HG02885 (cell line): ENCODE data around the gene FCN2.

Experiments
- ATAC-seq: cut with Tn5 transposase; IDR thresholded peaks from one replicate; pipeline ENCODE4 v1.9.1; 2021; ENCODE audit warnings: mild to moderate bottlenecking; ENCODE audit not compliant: unreplicated experiment, poor library complexity

The FCN2 gene

DNA sequence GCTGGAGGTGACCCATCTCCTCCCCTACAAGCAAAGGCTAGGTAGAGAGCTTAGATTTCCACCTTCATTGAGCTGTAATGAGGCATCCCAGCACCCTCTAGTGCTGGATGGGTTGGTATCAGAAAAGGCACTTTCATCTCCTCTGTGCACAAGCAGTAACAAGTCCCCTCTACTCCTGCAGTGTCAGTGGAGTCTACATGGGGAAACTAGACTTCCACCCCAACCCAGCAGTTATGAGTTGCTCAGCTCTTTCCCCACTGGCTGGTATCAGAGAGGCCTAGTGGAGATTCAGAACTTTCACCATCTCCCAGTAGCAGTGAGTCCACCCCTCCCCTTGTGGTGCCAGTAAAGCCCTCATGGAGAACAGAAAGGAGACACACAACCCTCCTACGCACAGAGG is 19.2 kb downstream of the FCN2 start:
- no peak for ATAC-seq

DNA sequence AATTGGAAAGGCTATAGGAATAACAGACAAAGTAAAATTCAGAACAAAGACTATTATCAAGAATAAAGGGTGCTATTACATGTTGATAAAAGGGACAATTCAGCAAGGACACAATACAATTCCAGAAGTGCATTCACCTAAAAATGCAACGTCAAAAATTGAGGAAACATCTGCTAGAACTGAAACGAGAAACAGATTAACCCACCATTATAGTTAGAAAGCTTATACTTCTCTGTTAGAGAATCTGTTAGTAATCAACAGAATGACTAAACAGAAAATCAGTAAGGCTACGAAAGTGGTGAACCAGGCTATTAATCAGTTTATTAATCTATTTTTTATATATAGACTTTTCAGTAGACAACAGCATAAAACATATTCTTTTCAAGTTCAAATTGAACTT is 22.3 kb downstream of the FCN2 start:
- no peak for ATAC-seq

DNA sequence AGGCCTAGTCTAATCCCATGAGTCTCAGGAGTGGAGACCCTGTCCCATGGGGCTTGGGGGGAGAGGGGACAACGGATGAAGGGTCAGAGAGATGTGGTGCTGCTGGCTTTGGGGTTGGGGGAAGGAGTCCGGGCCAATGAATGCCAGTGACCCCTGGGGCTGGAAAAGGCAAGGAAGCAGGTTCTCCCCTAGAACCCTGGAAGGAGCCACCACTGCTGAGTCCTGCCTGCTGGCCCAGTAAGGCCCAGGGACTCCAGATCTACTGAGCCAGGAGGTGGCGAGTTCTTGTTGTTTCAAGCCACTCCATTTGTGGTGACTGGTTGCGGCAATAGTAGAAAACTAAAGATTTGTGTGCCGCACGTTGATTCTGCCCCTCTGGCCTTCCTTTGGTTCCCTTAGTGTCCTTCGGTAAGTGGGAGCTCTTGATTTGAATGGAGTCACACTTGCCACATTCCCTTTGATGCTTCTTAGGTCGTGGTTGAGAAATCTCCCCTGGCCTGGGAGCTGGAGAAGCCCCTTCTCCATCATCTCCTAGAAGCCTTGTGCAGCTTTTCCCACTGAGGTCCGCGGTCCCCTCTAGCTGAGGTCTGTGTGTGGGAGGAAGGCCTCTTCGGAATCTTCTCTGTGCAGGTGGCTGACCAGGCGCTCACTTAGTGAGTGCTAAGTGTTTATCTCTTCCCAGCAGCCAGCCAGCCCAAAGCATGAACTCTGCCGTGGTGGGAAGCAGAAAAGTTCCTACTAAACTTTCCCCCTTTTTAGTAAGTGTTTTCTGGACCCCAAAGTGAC is 28.1 kb downstream of the FCN2 start:
- no peak for ATAC-seq

DNA sequence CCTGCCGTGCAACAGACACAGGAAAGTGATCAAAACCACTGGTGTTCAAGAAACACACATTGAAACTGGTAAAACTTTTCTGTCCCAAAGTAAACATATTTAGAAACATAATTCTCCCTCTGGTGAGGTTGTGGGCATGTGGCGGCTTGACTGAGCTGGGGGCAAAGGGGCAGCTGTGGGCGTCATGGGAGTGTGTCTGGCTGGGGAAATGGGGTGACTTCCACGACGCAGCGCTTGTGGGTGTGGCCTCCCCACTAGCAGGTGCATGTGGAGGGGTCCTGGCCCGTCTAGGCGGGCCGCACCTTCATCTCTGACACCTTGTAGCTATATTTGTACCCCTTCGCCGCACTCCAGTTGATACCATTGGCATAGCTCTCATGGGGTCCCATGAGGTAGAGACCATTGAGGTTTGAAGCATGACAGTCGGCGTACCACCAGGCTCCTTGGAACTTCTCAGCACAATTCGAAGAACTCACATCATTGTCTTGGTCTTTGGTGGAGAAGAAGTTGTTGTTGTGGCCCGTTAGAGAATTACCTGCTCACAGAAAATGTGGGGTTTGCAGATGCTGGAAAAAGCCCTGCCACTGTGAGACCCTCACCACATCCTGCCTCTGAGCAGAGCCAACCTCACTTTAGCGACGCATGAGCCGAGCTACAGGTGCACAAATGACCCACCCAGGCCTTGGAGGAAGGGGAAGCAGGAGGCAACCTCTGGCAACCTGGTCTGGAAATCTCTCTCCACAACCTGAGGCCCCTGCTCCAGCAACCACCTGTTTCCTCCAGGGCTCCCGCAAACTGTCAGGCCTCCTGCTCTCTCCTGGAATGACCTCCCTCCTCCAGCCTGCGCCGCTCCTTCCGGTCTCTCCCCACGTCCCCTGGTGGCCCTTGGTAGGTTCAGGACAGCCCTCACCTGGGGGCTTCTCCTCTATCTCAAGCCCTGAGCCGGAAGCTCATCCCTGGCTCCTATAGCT is 29.2 kb downstream of the FCN2 start:
- no peak for ATAC-seq

DNA sequence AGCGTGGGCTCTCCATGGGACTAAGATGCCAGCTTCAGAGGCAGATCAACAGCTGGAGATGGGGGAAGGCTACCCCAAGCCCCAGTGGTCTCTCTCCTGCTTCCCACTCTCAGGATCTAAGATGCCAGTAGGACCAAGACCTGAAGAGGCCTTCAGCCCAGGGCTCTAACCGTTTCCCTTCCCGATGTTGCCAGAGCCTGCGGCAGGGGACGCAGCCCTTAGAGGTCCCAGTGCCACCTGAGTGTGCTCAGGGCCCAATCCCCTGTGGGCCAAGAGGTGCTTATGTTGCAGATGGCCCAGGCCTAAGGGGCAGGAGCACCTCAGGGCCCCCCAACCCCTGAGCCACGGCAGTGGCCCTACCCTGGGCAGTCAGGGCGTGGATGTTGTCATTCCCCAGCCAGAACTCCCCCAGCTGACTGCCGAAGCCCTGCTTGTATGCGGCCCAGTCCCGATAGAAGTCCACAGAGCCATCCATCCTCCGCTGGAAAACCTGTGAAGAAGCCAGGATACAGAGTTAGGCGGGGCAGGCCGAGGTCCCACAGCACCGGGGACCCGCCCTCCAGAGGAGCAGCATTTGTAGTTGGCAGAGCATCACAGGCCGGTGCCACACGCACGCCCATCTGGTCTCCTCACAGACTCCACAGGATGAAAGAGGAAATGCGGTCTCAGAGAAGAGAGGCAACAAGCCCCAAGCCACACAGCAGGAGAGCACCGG is 31.7 kb downstream of the FCN2 start:
- no peak for ATAC-seq

DNA sequence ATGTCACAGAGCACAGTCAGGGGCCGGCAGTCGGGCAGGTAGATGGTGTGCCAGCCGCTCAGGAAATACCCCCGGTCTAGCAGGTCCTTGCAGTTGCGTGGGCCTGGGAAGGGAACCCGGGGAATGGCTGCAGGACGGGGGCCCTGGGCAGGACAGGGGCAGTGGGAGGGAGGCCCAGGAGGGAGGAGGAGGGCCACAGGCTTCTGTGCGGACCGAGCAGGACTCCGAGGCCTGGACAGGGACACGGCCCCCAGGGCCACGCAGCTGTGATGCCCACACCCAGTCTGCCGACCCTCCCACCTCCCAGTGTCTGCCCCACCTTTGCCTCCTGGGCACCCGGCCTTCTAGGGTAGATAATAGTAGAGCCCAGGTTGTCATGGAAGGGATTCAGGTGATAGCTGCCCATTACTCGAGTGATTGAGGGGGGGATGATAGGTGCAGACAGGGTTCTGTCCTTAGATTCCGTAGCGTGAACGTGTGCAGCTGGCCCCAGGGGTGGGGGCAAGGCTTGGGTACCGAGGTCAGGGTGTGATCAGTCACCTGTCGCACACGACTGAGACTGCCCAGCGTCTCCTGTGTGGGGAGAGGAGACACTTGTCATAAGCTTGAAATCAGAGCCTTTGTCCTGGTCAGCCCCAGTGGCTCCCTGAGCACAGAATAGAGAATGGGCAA is 32.6 kb downstream of the FCN2 start:
- ATAC-seq, result no peak

DNA sequence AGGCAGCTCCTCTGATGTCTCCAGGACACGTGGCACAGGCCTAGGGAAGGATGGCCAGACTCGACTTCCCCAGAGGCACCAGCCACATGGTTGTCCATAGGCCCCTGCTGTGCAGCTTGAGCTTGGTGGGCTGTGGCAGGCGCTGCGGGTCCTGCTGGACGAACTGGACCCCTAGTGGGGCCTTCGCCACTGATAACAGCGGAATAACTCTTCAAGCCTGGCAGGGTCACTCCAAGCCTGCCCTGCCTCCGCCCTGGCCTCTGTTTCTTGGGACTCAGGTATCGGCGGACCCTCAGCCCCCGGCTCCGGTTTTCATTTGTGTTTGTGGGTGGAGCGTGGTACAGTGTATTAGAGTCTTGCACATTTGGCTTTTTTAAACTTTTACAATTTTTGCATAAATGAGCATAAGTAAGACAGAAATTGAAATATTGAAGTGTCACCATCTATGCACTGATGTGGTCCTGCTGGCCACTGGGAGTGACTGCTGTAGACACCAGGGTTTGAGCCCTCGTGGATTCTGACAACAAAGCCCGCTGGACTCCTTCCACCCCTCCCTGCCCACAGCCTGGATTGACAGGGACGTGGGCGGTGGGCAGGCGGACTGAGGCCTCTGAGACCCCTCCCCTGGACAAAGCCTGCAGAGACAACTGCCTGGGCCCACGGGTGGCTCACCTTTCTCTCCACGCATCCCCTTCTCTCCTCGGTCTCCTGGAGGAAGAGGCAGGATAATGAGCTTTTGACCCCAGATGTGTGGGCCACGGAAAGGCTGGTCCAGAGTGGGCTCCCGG is 33.3 kb downstream of the FCN2 start:
- no peak for ATAC-seq

DNA sequence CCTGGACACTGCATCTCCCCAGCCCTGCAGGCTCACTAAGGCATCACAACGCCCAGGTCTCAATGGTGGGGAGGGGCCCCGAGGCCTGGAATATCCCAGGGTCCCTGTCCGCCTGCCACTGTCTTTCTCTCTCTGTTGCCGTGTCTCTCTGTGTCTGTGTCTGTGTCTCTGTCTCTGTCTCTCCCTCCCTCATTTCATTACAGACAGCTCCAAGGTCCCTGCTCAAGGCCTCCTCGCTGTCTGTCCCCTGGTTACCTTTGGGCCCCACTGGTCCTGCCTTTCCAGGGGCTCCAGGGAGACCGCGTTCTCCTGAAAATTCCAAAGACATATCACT is 33.9 kb downstream of the FCN2 start:
- ATAC-seq, result no peak

DNA sequence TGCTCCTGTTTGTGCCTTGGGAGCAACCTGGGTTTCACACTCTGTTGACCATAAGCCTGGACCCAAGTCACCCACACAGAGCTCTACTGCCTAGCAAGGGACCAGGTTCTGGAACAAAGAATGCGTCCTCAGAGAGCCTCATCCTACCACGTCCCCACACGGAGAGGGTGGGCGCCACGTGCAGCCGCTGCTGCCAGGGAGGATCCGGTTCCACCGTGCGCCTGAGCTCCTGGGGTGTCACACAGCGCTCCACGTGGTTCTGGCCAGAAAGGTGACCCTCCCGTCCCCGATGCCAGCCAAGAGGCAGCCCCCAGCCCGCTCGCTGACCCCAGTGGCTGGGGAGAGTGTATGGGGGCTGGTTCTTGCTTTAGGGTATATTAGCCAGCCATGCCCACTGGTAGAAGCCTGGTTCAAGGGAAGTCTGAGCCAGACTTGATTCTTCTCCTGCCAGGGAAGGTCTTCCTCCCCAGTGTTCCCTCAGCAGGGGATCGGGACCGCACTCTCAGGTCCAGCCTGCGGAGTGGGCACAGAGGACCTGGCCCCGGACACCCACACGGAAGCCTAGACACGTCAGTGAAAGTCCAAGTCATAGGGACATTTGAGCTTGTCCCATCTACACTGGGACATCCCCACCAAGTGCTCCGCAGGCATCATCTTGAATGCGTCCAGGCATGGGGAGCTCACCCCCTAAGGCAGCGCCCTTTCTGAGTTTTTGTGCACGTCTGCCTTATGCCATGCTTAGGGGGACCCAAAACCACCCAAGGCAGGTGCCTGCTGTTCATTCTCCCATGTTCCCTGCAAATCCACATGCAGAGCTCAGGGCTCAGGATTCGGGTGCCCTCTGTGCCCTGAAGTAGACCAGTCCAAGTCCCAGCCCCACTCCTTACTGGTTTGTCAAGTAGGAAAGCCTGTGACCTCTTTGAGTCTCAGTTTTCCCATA is 34.7 kb downstream of the FCN2 start:
- ATAC-seq, result no peak

DNA sequence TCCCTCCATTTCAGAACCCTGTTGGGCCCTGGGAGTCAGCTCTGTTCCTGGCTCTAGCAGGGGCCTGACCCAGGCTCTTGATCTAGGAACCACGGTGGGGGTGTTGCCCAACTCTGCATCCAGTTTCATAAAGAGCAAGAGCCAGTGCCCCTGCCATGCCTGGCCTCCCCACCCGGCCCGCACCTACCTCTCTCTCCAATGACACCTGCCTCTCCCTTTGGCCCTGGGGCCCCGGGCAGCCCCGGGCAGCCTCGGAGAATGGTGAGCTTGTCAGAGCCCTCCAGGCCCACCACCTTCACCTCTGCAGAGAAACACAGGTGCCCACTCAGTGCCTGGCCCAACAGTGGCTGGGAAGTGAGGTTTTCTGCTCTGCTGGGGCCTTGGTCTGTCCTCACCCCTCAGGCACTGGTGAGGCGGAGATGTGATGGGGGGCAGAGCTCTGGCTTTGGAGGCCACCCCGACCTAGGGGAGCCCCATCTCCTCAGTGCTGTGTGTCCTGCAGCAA is 35.6 kb downstream of the FCN2 start:
- ATAC-seq, result no peak

DNA sequence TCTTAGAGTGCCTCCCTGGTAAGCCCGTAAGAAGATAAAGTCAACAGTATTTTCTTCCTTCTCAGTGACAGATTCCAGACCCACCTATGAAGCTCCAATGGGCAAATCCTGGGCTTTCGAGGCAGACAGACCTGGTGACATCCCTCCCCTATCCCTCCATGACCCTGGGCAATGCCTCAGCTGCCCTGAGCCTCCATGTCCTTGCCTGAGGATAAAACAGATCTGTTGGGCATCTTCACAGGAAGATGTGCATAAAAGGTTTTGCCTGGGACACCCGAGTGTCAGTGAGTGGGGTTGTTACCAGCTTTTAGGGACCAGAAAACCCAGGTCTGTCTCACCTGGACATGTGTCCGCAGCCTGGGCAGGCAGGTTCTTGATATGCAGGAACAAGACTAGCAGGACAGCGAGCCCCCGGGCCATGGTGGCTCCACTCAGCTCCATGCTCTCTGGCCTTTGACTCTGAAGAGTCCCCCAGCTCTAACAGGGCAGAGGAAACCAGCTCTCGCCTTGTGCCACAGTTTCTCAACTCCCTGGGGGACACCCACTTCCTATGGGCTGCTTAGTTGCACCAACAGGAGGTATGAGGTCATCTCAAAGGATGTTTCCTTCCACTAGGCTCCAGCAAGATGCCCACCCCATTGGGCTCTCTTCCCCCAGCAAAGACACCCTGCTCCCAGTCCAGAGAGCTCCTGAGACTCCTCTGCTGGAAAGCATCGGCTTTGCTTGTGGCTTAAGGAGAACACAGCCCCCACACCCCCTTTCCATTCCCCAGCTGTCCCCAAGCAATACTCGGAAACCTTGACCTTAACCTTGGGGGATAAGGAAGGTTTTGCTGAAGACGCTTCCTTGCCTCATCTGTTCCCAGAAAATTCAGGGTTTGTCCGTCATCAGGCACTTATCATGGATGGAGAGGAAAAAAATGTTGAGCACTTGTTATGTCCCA is 37.1 kb downstream of the FCN2 start, which contains the start of gene FCN1:
FCN1 (minus strand) TSS at position 482 of the 943 bp plus-strand sequence; CDS start at position 441, 41 bp downstream.
- ATAC-seq, result no peak

DNA sequence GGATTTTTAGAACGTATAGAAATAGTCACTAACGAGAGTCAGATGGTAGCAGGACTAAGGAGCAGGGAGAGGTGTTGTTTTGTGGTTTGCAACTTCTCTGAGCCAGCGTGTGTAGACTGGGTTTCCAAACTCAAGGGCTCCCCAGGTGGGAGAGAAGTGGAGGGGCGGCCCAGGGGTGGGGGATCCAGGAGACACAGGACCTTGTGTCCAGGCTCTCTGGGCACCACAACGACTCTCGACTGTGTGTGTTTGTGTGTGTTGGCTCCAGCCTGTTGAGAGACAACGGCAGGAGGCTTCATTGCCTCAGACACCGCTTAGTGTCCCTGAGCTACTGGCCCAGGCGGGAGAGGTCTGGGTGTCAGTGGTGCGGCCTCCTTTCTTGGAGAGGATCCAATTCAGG is 38.0 kb downstream of the FCN2 start:
- ATAC-seq, result no peak

DNA sequence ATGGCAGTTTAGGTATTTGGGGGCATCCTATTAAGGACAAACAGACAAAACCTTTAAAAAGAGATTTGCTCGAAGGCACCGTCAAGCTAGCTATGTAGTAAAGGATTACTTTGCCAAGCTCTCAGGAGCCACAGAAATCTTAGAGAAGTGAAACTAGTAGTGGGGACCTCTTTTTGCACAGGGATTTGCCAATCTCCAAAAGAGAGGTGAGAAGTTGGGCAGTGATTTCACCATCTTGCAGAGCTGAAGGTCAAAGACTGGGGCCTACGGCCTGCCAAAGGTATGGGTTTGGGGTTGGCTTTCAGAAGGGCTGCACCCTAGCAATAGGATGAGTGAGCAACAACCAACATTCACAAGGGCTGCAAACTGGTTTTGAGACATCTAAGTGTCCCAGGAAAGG is 38.7 kb downstream of the FCN2 start:
- no peak for ATAC-seq

DNA sequence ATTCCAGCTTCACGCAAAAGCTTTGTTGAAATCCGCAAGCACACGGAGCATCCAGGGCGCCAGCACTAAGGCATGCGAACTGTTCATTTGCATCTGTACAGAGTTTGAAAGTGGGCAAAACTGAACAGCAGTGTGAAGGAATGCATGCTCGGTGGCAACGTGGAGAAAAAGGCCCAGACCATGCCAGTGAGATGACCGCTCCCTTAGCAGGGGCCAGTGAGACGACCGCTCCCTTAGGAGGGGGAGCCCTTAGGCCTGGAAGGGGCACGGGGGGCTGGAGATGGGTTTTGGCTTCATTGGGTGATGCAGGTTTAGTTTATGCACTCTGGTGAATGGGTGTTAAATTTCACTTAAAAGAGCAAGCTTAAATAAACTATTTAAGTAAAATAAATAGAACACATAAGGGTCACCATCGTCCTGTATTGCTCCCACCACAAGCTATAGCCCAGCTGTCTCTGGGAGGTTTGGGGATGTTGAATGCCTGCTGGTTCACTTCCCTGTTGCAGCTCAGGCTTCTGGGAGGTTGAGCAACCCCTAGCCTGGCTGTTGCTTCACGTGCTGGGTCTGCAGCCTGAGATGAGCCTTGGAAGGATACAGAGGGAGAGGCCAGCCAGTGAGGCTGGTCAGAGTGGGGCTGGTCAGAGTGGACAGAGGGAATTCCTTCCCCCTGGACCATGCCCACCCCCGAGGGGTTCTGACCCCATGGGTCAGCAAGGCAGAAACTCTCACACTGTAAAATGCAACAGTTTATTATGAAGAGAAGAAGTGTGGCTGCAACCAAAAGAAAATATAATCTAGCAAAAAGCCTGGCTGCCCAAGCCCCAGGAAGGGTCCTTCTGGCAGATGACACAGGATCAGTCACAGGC is 41.7 kb downstream of the FCN2 start:
- ATAC-seq, result no peak

DNA sequence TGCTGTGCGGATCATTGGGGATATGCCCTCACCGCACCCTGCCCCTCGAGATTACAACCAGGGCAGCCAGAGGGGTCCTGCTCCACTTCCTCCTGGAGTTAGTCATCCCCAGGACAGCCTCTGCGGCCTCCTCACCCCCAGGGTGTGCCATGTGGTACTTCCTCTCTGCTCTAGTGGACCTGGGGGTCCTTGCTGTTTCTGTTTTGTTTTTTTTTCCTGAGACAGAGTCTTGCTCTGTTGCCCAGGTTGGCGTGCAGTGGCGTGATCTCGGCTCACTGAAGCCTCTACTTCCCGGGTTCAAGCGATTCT is 42.3 kb downstream of the FCN2 start:
- no peak for ATAC-seq

DNA sequence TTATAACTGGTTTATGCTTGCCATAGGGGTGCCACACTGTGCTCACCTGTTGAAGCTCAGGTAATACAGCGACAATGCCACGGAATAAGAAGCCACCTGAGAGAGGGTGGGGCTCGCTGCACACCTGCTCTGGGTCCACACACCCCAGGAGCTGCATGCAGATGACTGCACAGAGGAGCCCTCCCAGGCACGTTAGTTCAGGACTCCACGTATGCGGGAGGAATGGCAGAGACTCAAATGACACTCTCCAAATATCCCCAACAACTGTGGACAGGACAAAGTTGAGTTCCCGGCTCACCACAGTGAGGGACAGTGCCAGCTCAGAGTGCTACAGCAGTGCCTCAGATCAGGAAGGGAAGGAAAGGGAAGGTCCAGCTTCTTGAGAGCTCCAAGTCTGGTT is 42.9 kb downstream of the FCN2 start:
- ATAC-seq, result no peak
